Left hindlimb (tissue), 1 donor: Measurements from ENCODE around the gene NCKAP5.
"Not testable (repeated sequence)": the region's sequence is repeated elsewhere in the genome, so short reads cannot be mapped to it uniquely, and the experiment has no call there.

Experiments
- DNase-seq: peaks from one replicate; pipeline ENCODE4 v3.0.0-alpha.2; 2018

The NCKAP5 gene

DNA sequence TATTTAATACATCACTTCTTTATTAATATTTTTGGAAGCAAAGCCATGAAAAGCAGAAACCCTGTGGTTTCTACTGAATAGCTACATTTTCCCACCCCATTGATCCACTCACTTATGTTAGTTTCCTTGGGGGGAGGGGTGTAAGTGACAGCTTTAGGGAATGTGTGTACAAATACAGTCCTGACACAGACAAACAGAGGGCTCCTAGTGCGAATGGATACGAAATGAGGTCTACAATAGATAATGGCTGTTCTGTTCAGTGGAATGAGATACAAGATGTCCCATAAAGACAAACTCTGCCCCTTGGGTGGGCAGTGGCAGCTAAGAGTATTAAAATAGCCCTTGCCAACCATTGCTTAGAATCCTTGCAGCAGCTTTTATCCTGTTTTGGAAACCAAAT, 312.9 kb downstream of the NCKAP5 start:
- DNase-seq = no peak

DNA sequence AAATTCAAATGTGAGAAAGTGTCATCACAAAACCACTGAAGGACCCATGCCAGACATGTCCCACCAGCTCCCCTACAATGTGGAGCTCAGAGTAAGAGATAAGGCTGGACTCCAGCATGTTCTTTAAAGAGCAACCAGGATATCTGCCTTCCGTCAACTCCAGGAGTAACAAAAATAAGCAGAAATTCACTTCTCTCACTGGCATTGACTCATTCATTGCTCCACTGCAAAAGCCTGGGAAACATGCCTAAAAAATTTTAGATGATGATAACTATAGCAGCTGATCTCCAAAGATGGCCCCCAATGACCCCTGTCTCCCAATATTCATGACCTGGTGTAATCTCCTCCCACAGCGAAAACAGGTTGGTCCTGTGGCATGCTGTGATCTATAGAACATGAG, 314.5 kb downstream of the NCKAP5 start:
- DNase-seq = no peak

DNA sequence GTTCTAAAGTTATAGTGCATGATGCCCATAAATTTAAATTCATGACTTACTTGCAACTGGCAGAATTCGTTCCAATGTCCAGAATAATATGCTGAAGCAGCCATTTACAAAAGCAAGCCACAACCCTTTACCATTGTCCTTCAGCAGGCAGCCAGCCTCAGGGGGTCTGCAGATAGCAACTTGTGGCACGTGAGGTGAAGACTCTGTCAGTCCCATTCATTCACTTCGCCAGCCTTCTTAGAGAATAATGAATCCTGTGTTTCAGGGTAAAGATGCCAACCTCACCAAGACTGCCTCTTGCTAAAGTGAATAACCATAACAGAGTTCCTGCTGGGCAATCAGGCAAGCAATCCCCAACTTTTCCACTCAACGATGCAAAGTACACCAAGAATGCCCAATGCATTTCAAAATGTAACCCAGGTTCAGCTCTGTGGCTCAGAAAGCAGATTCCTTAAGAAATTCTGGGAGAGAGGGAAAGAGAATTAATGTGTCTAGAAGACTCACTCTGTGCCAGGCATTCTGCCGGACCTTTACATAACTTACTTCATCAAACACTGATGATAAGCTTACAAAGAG, 315.4 kb downstream of the NCKAP5 start:
- no peak for DNase-seq

DNA sequence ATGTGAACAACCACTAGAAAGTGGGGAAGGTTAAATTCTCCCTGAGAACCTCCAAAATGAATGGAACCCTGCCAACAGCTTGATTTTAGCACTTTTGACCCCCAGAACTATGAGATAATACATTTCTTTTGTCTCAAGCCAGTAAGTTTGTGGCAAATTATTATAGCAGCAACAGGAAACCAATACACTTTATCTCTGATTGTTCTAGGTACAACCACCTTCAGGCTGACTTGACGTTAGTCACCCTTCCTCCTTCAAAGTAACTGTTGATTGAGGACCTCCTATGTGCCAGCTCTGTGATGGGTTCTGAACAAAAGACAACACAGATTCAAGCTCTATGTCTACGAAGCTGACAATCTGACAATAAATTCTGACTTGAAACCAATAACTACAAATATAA, 318.9 kb downstream of the NCKAP5 start:
- DNase-seq = no peak

DNA sequence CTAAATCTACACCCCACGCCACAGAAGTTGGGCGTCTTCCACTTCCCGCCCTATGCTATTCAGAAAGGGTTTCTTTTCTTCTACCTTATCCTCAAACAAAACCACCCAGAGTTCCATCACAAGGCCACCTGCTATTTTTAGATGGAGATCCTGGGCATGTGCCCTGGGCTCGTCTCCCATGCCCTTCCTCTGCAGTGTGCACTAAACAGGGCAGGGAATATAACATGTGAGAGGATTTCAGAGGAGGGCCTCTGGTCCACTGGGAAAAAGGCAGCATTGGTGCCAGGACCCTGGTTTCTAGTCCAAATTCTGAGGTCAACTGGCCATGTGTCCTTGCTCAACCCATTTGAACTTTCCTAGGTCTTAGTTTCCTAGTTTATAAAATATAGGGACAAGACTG, 320.0 kb downstream of the NCKAP5 start:
- no peak for DNase-seq

DNA sequence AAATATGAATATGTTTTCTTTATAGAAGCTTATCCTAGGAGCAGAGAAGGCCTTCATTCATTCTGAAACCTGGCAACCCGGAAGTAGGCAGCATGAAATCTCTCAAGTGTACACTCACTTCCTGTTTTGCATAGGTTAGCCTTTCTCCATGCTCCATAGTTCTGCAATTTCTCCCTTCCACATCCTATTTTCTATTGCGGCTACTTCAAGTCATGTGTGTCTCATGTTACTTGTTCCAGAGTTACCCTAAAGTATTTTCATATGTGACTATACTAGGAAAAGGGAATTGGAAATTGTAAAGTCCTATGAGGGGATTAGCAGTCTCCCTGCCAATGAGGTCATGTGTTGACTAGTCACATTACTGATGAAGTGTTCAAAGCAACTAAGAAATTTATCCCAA, 320.6 kb downstream of the NCKAP5 start:
- no peak for DNase-seq

DNA sequence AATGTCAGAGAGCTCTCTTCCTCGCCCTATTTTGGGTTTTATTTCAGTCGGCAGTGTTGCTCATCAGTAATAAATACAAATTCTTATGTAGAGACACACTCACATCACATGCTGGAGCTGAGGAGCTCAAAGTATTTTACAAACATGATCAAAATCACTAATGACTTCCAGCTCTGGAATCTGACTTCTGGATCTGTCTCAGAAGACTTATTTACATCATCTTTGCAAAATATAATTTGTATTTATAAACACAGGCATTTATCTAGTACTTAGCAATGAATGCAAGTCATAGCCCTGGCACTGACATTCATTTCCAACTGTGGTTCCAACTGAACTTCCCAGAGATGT, 327.1 kb downstream of the NCKAP5 start:
- DNase-seq = no peak

DNA sequence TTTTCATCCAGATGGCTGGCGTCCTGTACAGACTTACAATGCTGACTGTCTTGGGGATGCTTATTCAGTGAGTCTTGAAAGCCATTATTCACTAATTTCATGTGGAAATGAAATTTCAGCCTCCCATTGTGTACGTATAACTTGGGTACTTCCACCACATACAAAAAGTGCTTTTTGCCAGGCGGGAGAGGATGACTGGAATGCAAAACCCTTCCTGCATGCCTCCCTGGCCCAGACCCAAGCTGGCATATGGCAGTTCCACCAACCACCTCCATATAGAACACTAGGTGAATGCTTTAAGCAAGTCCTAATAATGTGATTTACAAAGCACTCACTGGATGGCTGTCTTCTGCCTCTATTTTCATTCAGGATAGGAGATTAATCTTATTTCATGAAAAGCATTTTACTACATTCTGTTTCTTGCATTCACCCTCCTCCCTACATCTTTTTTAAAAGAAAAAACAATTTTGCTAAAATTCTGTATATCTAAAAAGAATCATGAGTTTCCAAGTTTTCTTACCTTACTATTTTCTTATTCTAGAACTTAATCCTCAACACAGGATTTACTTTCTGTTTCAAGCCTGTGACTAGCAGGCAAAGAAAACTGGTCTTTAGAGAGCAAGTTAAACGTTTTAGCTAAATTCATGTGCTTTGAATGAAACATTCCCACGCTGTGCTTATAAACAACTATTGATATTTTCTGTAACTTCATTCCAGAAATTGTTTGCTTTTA, 327.6 kb downstream of the NCKAP5 start:
- DNase-seq = no peak

DNA sequence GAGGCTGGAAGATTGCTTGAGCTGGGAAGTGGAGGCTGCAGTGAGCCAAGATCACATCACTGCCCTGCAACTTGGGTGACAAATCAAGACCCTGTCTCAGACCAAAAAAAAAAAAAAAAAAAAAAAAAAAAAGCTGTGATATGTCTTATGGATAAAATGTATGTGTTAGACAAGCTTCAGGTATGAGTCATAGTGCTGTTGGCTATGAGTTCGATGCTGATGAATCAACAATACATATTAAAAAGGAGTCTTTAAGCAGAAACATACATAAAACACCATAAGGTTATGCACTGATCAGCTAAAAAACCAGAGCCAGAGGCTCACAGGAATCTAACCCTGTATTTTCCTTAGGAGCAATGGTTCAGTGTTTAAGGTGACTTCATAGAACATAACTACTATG, 332.3 kb downstream of the NCKAP5 start:
- no peak for DNase-seq

DNA sequence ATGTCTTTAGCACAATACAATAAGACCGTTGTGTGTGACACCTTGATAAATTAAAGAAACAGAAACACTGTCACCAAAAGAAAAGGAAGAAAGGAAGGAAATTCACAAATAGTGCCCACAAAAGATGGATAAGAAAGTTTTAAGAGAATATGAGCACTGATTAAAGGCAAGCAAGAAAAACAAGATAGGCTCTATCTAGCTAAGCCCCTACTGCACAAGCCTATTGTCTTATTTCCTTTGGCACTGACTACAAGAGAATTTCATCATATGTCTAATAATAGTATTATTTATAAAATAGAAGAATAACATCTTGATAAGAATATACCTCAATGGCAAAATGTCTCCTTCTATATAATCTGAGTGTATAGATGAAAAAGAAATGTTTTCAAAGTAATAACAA, 335.7 kb downstream of the NCKAP5 start:
- no peak for DNase-seq

DNA sequence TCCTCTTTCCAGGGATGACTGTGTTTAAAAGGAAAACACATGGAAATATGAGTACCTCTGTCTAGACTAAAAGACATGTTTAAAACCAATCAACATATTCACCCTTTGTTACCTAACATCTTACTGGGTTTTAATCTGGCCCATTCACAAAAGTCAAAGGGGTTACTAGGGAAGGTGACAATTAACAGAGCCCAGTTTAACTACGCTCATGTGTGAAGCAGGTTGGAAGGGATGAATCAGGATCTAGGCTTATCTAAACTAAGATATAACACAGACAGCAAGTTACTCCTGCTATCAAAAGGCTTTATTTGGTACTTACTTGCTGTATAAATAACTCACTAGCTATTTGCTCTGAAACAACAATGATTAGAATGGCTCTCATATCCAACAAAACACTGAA, 337.0 kb downstream of the NCKAP5 start:
- DNase-seq = no peak

DNA sequence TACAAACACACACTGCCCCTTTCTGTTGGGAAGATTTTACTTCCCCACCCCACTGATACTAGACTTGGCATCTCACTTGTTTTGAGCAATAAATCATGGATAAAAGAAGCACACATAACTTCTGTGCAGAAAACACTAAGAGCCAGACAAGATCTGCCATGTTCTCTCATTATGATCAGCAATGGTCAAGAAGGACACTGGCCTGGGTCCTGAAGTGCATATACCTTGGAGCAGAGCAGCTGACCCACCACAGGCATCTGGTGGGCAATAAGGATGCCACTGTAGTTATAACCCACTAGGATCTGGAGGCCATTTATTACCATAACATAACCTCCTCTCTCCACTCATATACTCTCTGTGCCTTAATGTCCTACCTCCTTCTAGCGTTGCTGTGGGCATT, 338.3 kb downstream of the NCKAP5 start:
- no peak for DNase-seq

DNA sequence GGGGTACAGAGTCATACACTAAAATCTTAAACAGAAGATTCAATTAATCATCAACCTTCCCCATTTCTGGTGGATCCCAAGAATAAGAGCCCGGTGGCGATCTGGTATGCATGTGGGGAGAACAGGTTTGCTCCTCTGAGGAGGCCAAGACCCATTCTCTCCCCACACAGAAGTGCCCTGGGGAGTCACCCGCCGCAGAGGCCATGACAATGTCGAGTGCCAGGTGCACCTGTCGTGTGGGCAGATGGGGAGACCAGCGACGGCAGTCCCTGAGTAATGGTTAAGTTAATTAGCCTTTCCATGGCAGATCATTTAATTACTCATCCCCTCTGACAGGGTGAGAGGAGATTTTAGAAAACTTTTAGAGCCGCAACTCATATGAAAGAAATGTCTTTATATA, 345.0 kb downstream of the NCKAP5 start:
- no peak for DNase-seq

DNA sequence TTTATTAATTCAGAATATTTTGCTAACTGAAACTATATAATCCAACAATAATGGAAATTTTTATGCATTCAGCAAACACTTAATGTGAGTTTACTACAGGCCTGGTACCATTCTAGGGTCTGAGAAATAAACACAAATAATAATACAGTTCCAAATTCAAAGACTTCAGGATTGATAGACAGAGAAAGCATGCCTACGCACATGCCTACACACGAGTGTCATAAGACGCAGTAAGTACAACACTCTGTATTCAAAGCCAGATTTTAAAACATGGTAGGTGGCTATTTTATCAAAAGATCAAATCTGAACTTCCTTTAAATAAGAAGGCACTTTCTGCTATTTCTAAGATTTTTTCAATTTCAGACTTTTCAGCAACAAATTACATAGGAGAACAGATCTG, 346.9 kb downstream of the NCKAP5 start:
- no peak for DNase-seq

DNA sequence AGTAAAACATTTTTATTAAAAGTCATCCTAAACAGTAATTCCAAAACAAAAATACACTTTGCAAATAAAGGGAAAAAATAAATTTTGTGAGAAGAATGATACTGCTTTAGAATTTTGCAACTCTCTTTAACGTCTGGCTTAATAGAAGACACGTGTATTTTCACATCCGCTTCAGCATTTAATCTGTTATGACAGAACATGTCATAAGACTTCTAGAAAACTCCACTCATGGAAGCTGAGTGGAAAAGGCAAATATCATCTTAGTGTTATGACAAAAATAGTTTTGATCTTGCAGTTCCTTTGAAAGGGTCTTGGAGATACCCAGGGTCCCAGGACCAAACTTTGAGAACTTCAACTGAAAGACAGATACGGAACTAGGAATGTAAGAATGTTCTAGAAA, 350.1 kb downstream of the NCKAP5 start:
- no peak for DNase-seq

DNA sequence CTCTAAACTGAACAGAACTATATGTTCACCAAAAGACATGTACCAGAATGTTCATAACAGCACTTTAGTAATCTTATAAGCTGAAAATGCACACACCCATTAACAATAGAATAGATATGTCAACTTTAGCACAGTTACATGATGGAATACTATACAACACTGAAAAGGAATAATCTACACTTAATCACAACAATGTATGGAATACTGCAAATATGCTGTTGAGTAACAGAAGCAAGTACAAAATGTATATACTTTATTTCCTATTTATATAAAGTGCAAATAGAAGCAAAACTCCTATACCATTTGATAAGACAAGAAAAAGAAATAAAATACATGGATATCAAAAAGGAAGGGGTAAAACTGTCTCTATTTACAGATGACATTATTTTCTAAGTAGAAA, 352.8 kb downstream of the NCKAP5 start:
- no peak for DNase-seq

DNA sequence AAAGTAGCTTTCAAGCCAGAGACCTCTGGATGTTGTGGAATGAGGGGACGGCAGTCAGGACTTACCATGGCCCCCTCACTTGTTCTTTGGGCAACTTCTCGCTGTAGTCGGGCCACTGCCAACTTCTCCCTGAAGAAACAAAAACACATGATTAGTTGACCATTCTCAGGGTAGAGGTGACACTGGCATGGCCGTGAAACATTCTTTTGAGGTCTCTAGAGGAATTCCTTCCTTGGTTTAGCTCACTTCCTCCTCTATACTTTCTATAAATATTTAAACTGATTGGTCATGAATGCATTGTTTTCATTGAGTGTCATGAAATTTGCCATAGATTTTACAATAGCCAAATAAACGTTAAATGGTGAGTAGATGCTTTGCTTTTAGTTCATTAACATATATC, 354.6 kb downstream of the NCKAP5 start:
- no peak for DNase-seq

DNA sequence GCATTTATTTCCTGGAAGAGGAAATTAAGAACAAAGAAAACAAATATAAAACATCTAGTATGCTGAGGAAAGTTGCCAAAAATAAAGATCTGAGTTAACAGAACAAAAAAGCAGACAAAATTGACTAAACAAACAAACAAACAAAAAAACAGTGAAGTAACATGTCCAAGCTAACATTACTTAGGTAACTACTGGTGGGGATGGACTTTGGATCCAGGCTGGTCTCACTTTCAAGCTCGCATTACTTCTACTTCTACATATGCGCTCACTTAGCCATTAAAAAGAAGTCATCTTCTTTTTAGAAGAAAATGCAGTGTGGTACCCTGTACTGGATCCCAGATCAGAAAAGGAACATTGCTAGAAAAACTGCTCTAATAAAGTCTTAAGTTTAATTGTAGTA, 358.9 kb downstream of the NCKAP5 start:
- no peak for DNase-seq

DNA sequence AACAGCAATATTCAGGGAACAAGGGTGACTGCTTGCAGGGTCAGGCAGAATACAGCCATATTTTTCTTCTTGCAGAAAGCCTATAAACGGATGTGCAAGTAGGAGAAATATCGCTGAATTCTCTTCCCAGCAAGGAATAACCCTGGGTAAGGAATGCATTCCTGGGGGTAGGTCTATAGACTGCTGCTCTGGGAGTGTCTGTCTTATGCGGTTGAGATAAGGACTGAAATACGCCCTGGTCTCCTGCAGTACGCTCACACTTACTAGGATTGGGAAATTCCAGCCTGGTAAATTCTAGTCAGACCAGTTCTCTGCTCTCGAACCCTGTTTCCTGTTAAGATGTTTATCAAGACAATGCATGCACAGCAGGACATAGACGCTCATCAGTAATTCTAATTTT, 361.6 kb downstream of the NCKAP5 start:
- not testable (repeated sequence) for DNase-seq

DNA sequence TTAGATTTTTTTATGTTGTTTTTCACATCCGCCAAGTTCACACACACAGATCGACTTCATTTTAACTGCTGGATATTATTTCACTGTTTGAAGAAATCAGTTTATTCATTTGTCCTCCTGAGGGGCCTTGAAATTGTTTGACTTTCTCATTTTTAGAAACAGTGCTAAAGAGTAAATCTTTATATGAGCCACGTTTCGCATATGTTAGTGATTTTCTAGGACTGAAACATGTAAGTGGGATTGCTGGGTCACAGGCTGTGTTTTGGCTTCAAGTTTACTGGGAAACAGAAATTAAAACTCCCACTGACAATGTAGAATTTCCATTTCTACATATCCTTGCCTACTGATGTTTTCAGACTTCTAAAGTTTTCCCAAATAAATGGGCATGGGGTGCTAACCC, 363.8 kb downstream of the NCKAP5 start:
- DNase-seq = no peak

DNA sequence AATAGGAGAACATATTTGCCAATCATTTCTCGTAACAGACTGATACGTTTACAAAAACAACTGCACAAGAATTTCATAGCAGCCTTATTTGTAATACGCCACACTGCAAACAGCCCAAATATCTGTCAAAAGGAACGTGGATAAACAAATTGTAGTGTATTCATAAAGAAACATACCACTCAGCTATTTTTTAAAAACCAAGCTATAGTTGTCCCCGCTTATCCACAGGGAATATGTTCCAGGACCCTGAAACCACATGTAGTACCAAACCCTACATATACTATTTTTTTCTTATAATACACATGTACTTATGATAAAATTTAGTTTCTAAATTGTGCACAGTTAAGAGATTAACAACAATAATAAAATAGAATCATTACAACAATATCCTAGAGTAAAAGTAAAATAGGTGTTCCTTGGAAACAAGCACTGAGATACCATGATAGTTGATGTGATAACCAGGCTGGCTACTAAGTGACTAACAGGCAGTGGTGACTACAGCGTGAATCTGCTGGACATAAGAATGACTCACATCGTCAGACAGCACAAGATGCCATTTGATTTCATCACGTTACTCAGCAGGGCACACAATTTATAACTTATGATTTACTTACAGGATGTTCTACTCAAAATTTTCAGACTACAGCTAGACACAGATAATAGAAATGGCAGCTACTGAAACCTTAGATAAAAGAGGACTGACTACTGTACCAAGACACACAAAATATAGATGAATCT, 367.4 kb downstream of the NCKAP5 start:
- no peak for DNase-seq

DNA sequence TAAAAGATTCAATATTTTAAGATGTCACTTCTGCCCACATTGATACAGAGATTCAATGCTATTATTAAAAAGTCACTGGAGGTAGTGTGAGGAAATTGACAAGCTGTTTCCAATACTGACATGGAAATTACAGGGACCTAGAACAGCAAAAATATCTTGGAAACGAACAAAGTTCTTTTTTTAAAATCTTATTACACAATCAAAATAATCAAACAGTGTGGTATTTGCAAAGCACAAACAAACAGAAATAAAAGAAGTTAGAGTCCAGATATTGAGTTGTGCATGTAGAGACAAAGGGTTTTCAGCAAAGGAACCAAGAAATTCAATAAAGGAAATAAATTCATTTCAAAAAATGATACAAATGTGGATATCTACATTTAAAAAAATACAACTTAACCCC, 369.6 kb downstream of the NCKAP5 start:
- no peak for DNase-seq

DNA sequence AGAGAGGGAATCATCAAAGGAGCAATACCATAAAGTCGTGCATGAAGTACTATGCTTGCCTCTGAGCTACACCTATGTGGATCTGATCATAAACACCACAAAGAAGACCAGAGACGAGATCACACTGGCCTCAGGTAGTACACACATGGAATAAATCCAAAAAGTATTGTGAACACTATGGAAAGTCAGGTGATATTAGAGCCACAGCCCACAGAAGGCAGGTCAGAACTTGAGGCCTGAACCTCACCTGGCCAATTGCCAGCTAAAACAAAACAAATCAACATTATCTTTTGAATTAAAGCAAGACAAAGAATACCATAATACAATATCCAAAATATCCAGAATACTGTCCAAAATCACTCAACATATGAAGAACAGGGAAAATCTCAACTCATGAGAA, 371.1 kb downstream of the NCKAP5 start:
- DNase-seq = no peak

DNA sequence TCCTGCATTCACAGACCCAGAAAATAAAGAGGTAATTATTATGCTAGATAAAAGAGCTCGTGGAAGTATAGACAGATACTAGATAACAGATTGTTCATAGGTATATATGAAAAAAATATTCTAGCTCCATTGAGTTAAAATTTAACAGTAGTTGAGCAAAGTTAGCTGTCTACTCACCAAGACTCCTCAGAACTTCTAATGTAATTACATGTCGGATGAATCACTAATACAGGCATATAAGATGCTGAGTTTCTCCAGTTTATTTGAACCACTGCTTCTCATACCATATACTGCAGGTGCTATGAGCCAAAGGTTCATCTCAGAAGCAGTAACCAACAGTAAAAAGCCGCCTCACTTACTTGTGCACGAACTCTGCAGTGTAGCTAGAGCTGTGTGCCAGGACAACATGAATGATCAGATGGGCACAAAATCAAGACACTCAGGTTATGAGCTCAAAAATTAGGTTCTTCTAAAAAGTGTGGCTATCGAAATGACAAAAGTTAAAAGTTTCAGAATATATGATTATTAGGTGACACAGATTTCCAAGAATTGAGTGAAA, 373.4 kb downstream of the NCKAP5 start:
- no peak for DNase-seq

DNA sequence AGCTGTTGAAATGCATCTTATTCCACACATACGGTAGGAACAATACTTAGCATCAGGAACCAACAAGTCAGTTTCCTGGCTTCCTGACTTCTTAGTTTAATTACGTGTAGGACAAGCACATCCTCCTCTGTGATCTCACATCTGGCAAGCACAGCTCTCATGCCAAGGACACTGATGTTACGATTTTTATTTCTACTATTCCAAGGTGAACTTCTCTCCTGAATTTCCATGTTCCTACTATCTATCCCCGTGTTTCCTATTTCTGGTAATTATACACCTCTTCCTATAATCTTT, 374.0 kb downstream of the NCKAP5 start:
- DNase-seq = no peak
